Hepatocyte (in vitro differentiated cells): Measurements from ENCODE around the gene RAP1GAP2.

Source experiments
- CTCF ChIP-seq: fragments of 200-600 bp; sonication (generic); IDR thresholded peaks from 2 replicates; pipeline ENCODE4 v1.5.1; 2016; ENCODE audit warnings: antibody characterized with exemption, mild to moderate bottlenecking; ENCODE audit not compliant: poor library complexity
- EZH2 ChIP-seq: fragments of 200-600 bp; sonication (generic); IDR thresholded peaks from 2 replicates; pipeline ENCODE4 v1.6.1; 2016; ENCODE audit warnings: antibody characterized with exemption, mild to moderate bottlenecking, borderline replicate concordance

- no peak for TF ChIP-seq CTCF
- TF ChIP-seq EZH2 = no peak
Observed at GRCh38 chr17:3035968-3036280, 239.7 kb downstream of the RAP1GAP2 start.
